ENCODE results near the gene BRINP2. TPM values are rescaled to one million over a fixed set of nuclear protein-coding genes. Genes with fewer than 3 reads are reported as not detected.

The BRINP2 gene
- total RNA-seq, 6 experiments from 2014 or later: 0.09 to 0.57 (median 0.36) TPM

DNA sequence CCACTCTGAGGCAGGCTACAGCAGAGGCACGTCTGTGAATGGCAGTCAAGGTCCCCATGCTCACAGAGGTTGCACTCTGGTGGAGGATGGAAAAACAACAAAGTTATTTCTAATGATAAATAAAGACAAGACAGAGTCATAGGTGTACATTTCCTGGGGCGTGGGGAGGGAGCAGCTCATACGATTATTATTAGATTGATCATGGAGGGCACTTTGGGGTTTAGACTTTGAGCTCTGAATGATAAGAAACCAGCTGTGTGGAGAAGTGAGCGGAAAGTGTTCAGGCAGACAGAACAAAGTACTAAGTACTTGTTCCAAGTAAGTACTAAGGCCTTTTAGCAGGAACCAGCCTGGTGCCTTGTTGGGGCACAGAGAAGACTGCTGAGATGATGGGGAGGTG, 86.8 kb downstream of the BRINP2 start:
- Histone ChIP-seq H3K9me3 (no peaks in the 10 kb centered on the region), H3K36me3 (no peaks in the 10 kb centered on the region), H3K4me1 (no peaks in the 10 kb centered on the region), H3K4me3 (no peak overlapping the region), H3K27ac (no peak overlapping the region), H3K27me3 (no peaks in the 10 kb centered on the region)
- ATAC-seq (no peak), DNase-seq (no peak)
- intact Hi-C loops (cut with DNase I): no loop called here
- 65% methylated on average over 4 of the region's 4 CpGs for WGBS (ENCODE audit: insufficient coverage, low coverage, low lambda C conversion rate, missing lambda C conversion rate)
- TF ChIP-seq, protein P1, sequence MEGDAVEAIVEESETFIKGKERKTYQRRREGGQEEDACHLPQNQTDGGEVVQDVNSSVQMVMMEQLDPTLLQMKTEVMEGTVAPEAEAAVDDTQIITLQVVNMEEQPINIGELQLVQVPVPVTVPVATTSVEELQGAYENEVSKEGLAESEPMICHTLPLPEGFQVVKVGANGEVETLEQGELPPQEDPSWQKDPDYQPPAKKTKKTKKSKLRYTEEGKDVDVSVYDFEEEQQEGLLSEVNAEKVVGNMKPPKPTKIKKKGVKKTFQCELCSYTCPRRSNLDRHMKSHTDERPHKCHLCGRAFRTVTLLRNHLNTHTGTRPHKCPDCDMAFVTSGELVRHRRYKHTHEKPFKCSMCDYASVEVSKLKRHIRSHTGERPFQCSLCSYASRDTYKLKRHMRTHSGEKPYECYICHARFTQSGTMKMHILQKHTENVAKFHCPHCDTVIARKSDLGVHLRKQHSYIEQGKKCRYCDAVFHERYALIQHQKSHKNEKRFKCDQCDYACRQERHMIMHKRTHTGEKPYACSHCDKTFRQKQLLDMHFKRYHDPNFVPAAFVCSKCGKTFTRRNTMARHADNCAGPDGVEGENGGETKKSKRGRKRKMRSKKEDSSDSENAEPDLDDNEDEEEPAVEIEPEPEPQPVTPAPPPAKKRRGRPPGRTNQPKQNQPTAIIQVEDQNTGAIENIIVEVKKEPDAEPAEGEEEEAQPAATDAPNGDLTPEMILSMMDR (IDR thresholded peaks at IDR 0.05): no peak
- no peak for TF ChIP-seq POLR2A (IDR thresholded peaks at IDR 0.05)

DNA sequence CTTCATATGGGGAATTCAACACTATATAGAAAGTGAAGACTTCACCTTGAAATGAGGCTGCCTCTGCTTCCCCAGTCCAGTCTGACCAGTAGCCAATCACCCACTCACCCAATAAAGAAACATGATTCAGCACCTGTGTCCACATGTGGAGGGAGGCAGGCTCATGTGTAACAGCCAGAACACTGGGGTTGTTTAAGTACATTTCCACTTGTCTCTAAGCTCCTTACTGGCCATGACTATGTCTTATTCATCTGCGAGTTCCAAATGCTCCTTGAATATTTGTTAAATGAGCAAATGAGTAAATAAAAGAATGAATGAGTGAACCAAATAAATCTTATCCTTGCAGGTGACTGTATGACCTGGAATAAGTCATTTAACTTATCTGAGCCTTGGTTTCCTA, 100.1 kb downstream of the BRINP2 start:
- Histone ChIP-seq H3K36me3 (no peaks in the 10 kb centered on the region), H3K27me3 (no peaks in the 10 kb centered on the region), H3K9me3 (no peaks in the 10 kb centered on the region), H3K4me1 (no peaks in the 10 kb centered on the region), H3K4me3 (no peak overlapping the region), H3K27ac (no peak overlapping the region)
- DNase-seq: no peak
- no peak for ATAC-seq
- 82% methylated on average over 1 of the region's 1 CpG for WGBS (ENCODE audit: insufficient coverage, low coverage, low lambda C conversion rate, missing lambda C conversion rate)
- intact Hi-C loops (cut with DNase I): no loop called here
- no peak for TF ChIP-seq POLR2A (IDR thresholded peaks at IDR 0.05)
- TF ChIP-seq, protein P1 (IDR thresholded peaks at IDR 0.05): no peak

DNA sequence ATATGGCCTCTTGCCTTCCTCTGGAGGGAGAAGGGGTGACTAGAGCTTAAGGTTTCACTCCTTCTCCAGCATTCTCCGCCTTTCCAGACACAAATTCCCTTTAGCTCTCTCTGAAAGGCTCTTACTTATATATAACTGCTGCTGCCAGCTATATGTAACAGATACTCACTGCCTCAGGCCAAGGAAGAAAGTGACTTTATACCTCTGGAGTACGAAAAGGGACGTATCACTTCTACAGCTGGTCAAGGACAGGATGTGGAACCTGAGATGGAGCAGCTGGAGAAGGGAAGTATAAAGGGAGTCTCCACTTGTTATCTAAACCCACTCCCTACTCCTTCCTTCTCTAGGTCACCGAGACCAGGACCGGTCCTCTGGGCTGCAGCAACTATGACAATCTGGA, 102.4 kb downstream of the BRINP2 start:
- no peak for DNase-seq

DNA sequence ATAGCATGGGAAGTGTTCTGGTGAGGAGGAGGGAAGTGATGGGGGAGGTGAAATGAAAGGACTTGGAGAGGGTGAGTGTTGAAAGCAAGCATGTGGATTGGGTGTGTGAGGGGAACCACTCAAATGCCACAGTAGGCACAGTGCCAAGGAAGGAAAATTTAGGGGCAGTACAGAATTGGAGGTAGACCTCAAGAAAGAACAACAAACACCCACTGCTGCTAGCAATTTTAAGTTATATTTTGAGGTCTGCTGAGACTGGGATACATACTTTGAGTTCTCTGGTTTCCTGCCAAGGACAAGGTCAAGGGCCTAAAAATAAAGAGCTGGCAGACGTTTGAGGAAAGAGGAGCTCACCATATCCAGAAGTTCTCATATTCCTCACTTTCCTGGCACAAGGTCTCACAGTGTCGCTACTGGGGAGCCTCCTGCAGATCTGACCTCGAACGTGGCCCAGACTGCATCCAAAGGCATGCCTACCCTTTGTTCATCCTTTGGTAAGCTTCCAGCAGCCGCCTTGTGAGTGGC, 104.0 kb downstream of the BRINP2 start:
- no peaks in the 10 kb centered on the region for H3K27me3 ChIP-seq
- no peaks in the 10 kb centered on the region for H3K36me3 ChIP-seq
- WGBS (ENCODE audit: insufficient coverage, low coverage, low lambda C conversion rate, missing lambda C conversion rate): 41% methylated on average over 4 of the region's 5 CpGs
- H3K4me3 ChIP-seq: no peak overlapping the region
- TF ChIP-seq POLR2A (IDR thresholded peaks at IDR 0.05): no peak
- TF ChIP-seq, protein P1 (IDR thresholded peaks at IDR 0.05): no peak
- no peak overlapping the region for H3K27ac ChIP-seq
- no peak for DNase-seq
- ATAC-seq: peak; percentile 22 to 48 (median 32)
- intact Hi-C loops (cut with DNase I): no loop called here
- no peaks in the 10 kb centered on the region for H3K4me1 ChIP-seq
- H3K9me3 ChIP-seq: no peaks in the 10 kb centered on the region

More for the DNA sequence above, 102.4 kb downstream of the BRINP2 start:
- intact Hi-C loops (cut with DNase I): no loop called here
- no peaks in the 10 kb centered on the region for H3K27me3 ChIP-seq
- TF ChIP-seq, protein P1 (IDR thresholded peaks at IDR 0.05): no peak
- TF ChIP-seq POLR2A (IDR thresholded peaks at IDR 0.05): no peak
- WGBS (ENCODE audit: insufficient coverage, low coverage, low lambda C conversion rate, missing lambda C conversion rate): 56% methylated on average over 5 of the region's 5 CpGs
- ATAC-seq: no peak
- H3K4me3 ChIP-seq: no peak overlapping the region
- no peaks in the 10 kb centered on the region for H3K4me1 ChIP-seq
- no peaks in the 10 kb centered on the region for H3K9me3 ChIP-seq
- no peaks in the 10 kb centered on the region for H3K36me3 ChIP-seq
- no peak overlapping the region for H3K27ac ChIP-seq

DNA sequence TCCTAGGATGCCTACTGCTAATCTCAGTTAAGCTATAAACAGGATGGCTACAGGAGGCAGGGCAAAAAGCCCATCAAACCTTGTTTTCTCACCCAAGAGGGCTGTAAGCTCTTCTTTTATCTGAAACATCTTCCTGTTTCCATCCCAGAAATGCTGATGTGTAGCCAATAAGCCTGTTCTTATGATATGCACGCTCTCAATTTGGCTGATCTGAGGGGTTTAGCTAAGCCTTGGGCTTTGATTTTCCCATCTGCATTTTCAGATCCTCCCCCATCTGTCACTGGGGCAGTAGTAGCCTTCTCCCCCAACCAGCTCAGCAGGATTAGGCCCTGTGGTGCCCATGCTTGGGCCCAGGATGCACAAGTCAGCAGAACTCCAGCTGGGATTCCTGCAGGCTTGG, 105.0 kb downstream of the BRINP2 start:
- intact Hi-C loops (cut with DNase I): no loop called here
- ATAC-seq: no peak

More for the DNA sequence above, 105.0 kb downstream of the BRINP2 start:
- Histone ChIP-seq H3K4me1 (no peaks in the 10 kb centered on the region), H3K9me3 (no peaks in the 10 kb centered on the region), H3K27me3 (no peaks in the 10 kb centered on the region), H3K36me3 (no peaks in the 10 kb centered on the region), H3K4me3 (no peak overlapping the region), H3K27ac (no peak overlapping the region)
- DNase-seq: no peak
- TF ChIP-seq, protein P1 (IDR thresholded peaks at IDR 0.05): no peak
- TF ChIP-seq POLR2A (IDR thresholded peaks at IDR 0.05): no peak
- 40% methylated on average over 1 of the region's 1 CpG for WGBS (ENCODE audit: insufficient coverage, low coverage, low lambda C conversion rate, missing lambda C conversion rate)

Measured in right lobe of liver (tissue), 6 donors.